Measurements from ENCODE around the gene USP15. TPM values are rescaled to one million over a fixed set of nuclear protein-coding genes. Genes with fewer than 3 reads are reported as not detected.
"Not testable (repeated sequence)": the region's sequence is repeated elsewhere in the genome, so short reads cannot be mapped to it uniquely, and the experiment has no call there.

The USP15 gene
- total RNA-seq, 1 experiment from 2014 or later, result 35.3 TPM

DNA sequence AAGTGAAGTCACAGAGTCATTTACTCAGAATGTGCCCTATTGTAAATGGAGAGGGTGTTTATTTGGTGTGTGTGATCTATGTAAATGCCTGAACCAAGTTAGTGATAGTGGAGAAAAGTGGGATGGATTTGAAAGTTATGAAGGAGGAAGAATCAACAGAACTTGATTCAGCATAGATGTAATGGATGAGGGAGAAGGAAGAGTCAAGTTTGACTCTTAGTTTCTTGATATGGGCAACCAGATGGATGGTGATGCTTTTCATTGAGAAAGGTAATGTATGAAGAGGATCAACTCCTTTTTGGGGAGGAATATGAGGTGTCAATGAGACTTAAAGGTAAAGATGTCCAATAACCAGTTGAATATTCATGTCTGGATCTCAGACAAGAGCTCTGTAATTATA, 199.8 kb downstream of the USP15 start:
- Histone ChIP-seq H3K23me2 (ENCODE audit: insufficient read length, low read depth, low read length, poor library complexity, severe bottlenecking) (no peaks in the 10 kb centered on the region), H2BK5ac (ENCODE audit: insufficient read length, low read length) (no peak overlapping the region), H3K4ac (ENCODE audit: low read depth, low read length) (no peak overlapping the region), H3K27ac (ENCODE audit: insufficient read length, low read depth, low read length) (no peak overlapping the region), H3K14ac (ENCODE audit: insufficient read depth, low read length) (no peak overlapping the region), H2BK120ac (ENCODE audit: low read depth, low read length, poor library complexity, severe bottlenecking) (no peak overlapping the region), H4K5ac (ENCODE audit: insufficient read length, low read depth, low read length) (no peak overlapping the region), H3T11ph (ENCODE audit: low read length) (no peak overlapping the region), H3K79me2 (ENCODE audit: insufficient read depth, low read length) (no peaks in the 10 kb centered on the region), H3K23ac (ENCODE audit: insufficient read length, low read depth, low read length) (no peak overlapping the region), H3K79me1 (ENCODE audit: insufficient read depth, low read depth, low read length, poor library complexity, severe bottlenecking) (no peaks in the 10 kb centered on the region), H2AFZ (ENCODE audit: low read length) (no peak overlapping the region), H3K4me1 (ENCODE audit: insufficient read depth, low read length) (no peaks in the 10 kb centered on the region), H2BK15ac (ENCODE audit: low read depth, low read length) (no peak overlapping the region), H3K4me2 (ENCODE audit: insufficient read depth, insufficient read length, low read length) (no peak overlapping the region), H3K27me3 (ENCODE audit: insufficient read depth, low read length) (no peaks in the 10 kb centered on the region), H3K9me3 (ENCODE audit: control insufficient read depth, low read depth, low read length) (no peaks in the 10 kb centered on the region), H3K9ac (ENCODE audit: extremely low read depth, insufficient read length, low read length) (no peak overlapping the region), H3K56ac (ENCODE audit: insufficient read length, low read depth, low read length) (no peak overlapping the region), H4K8ac (replicated peaks; ENCODE audit: insufficient read length, low read depth, low read length) (no peak overlapping the region), H4K20me1 (ENCODE audit: control insufficient read depth, insufficient read depth, insufficient read length) (no peaks in the 10 kb centered on the region), H3K18ac (ENCODE audit: insufficient read length, low read depth, low read length) (no peak overlapping the region), H2BK20ac (ENCODE audit: low read depth, low read length, poor library complexity, severe bottlenecking) (no peak overlapping the region), H2AK5ac (ENCODE audit: insufficient read length, low read length) (no peak overlapping the region), H4K91ac (ENCODE audit: insufficient read length, low read depth, low read length) (no peak overlapping the region), H2BK12ac (ENCODE audit: insufficient read length, low read depth, low read length) (no peak overlapping the region)
- Mint-ChIP-seq H3K4me1 (0 out of 4 replicates have a peak, but pooled peaks cover 0 to 2% of the 10 kb centered on the region in 2 experiments), H3K27me3 (ENCODE audit: low read depth) (peaks cover 5% of the 10 kb centered on the region), H3K36me3 (ENCODE audit: insufficient read depth in 1 of 3, low read depth in 3 of 3) (peaks cover 3 to 8% (median 6%) of the 10 kb centered on the region in 3 experiments; a peak in 5 of 7 replicates), H3K27ac (no peak overlapping the region), H3K4me3 (no peak overlapping the region), H3K9me3 (peaks cover 26 to 28% of the 10 kb centered on the region in 2 experiments)
- TF ChIP-seq, protein P1, sequence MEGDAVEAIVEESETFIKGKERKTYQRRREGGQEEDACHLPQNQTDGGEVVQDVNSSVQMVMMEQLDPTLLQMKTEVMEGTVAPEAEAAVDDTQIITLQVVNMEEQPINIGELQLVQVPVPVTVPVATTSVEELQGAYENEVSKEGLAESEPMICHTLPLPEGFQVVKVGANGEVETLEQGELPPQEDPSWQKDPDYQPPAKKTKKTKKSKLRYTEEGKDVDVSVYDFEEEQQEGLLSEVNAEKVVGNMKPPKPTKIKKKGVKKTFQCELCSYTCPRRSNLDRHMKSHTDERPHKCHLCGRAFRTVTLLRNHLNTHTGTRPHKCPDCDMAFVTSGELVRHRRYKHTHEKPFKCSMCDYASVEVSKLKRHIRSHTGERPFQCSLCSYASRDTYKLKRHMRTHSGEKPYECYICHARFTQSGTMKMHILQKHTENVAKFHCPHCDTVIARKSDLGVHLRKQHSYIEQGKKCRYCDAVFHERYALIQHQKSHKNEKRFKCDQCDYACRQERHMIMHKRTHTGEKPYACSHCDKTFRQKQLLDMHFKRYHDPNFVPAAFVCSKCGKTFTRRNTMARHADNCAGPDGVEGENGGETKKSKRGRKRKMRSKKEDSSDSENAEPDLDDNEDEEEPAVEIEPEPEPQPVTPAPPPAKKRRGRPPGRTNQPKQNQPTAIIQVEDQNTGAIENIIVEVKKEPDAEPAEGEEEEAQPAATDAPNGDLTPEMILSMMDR (conservative IDR thresholded peaks at IDR 0.05), result no peak
- no peak for DNase-seq

DNA sequence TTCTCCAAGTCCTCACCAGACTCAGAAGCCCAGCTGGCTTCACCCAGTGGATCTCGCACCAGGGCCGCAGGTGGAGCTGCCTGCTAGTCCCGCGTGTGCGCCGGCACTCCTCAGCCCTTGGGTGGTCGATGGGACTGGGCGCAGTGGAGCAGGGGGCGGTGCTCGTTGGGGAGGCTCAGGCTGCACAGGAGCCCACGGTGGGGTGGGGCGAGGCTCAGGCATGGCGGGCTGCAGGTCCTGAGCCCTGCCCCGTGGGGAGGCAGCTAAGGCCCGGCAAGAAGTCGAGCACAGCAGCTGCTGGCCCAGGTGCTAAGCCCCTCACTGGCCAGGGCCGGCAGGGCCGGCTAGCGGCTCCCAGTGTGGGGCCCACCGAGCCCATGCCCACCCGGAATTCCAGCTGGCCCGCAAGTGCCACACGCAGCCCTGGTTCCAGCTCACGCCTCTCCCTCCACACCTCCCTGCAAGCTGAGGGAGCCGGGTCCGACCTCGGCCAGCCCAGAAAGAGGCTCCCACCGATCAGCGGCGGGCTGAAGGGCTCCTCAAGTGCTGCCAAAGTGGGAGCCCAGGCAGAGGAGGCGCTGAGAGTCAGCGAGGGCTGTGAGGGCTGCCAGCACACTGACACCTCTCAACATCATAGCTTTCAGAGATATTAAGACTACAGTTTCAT, 201.1 kb downstream of the USP15 start:
- not testable (repeated sequence) for H3K4me1 Mint-ChIP-seq; H3K27me3 ChIP-seq (ENCODE audit: insufficient read depth, low read length); H3K4ac ChIP-seq (ENCODE audit: low read depth, low read length); H3K9me3 ChIP-seq (ENCODE audit: control insufficient read depth, low read depth, low read length); H3K27ac Mint-ChIP-seq; H2AK5ac ChIP-seq (ENCODE audit: insufficient read length, low read length); H2BK15ac ChIP-seq (ENCODE audit: low read depth, low read length); H4K20me1 ChIP-seq (ENCODE audit: control insufficient read depth, insufficient read depth, insufficient read length); H3T11ph ChIP-seq (ENCODE audit: low read length); H4K8ac ChIP-seq (replicated peaks; ENCODE audit: insufficient read length, low read depth, low read length); H4K91ac ChIP-seq (ENCODE audit: insufficient read length, low read depth, low read length); H3K36me3 Mint-ChIP-seq (ENCODE audit: insufficient read depth in 1 of 3, low read depth in 3 of 3); H3K27me3 Mint-ChIP-seq (ENCODE audit: low read depth); H3K79me2 ChIP-seq (ENCODE audit: insufficient read depth, low read length); H3K23ac ChIP-seq (ENCODE audit: insufficient read length, low read depth, low read length); H2AFZ ChIP-seq (ENCODE audit: low read length); H2BK20ac ChIP-seq (ENCODE audit: low read depth, low read length, poor library complexity, severe bottlenecking); DNase-seq; H2BK12ac ChIP-seq (ENCODE audit: insufficient read length, low read depth, low read length); H3K14ac ChIP-seq (ENCODE audit: insufficient read depth, low read length); H3K4me2 ChIP-seq (ENCODE audit: insufficient read depth, insufficient read length, low read length); H3K27ac ChIP-seq (ENCODE audit: insufficient read length, low read depth, low read length); H3K18ac ChIP-seq (ENCODE audit: insufficient read length, low read depth, low read length); H3K4me1 ChIP-seq (ENCODE audit: insufficient read depth, low read length); H3K9ac ChIP-seq (ENCODE audit: extremely low read depth, insufficient read length, low read length); H4K5ac ChIP-seq (ENCODE audit: insufficient read length, low read depth, low read length); H3K79me1 ChIP-seq (ENCODE audit: insufficient read depth, low read depth, low read length, poor library complexity, severe bottlenecking); H2BK5ac ChIP-seq (ENCODE audit: insufficient read length, low read length); H3K4me3 Mint-ChIP-seq; H3K56ac ChIP-seq (ENCODE audit: insufficient read length, low read depth, low read length); H2BK120ac ChIP-seq (ENCODE audit: low read depth, low read length, poor library complexity, severe bottlenecking); H3K23me2 ChIP-seq (ENCODE audit: insufficient read length, low read depth, low read length, poor library complexity, severe bottlenecking)
- no CpG with 5 or more reads among the region's 32 CpGs for WGBS (ENCODE audit: extremely low coverage, insufficient read length, low lambda C conversion rate)
- peaks cover 19 to 22% of the 10 kb centered on the region in 2 experiments for H3K9me3 Mint-ChIP-seq
